ENCODE data around the gene KIF21B.

KIF21B gene

GRCh38 chr1:200929530-200930278, 93.8 kb downstream of the KIF21B start:
- H3K4me3 ChIP-seq (ENCODE audit: low read length): no peak overlapping the region
- no peak for TF ChIP-seq ZNF274 (IDR thresholded peaks at IDR 0.05; ENCODE audit: low read depth, low read length)

DNA sequence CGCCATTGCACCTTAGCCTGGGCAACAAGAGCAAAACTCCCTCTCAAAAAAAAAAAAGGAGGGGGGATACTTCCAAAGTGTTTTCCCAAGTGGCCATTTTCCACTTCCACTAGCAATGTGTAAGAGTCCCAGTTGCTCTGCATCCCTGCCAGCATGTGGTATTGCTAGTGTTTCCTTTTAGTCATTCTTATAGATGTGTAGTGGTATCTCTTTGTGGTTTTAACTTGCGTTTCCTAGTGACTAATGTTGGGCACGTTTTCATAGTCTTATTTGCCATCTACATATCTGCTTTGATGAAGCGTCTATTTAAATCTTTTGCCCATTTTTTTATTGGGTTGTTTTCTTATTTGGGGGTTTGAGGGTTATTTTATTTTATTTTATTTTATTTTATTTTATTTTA, 97.7 kb downstream of the KIF21B start:
- TF ChIP-seq ZNF274 (IDR thresholded peaks at IDR 0.05; ENCODE audit: low read depth, low read length): no peak
- H3K4me3 ChIP-seq (ENCODE audit: low read length): no peak overlapping the region

DNA sequence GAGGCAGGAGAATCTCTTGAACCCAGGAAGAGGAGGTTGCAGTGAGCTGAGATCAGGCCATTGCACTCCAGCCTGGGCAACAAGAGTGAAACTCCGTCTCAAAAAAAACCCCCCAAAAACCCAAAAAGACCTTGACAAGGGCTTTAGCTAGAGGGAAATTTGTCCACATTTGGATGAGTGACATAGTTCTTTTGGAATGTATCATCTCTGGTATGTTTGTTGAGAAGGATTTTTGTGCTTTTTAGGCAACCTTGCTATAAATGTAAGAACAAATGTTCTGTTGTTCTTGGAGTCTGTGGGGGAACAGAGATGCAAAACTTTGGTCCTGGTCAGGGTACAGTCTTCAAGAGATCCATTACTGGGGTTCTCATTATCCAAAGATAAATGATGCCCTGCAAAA, 99.9 kb downstream of the KIF21B start:
- no peak for TF ChIP-seq ZNF274 (IDR thresholded peaks at IDR 0.05; ENCODE audit: low read depth, low read length)
- H3K4me3 ChIP-seq (ENCODE audit: low read length): no peak overlapping the region

- TF ChIP-seq ZNF274 (IDR thresholded peaks at IDR 0.05; ENCODE audit: low read depth, low read length): no peak
- no peak overlapping the region for H3K4me3 ChIP-seq (ENCODE audit: low read length)
Measured at GRCh38 chr1:200922406-200922805, 101.1 kb downstream of the KIF21B start.

GRCh38 chr1:200921571-200922110, 101.9 kb downstream of the KIF21B start:
- TF ChIP-seq ZNF274 (IDR thresholded peaks at IDR 0.05; ENCODE audit: low read depth, low read length): no peak
- H3K4me3 ChIP-seq (ENCODE audit: low read length): no peak overlapping the region

All from GM08714 (cell line).